Activated CD4-positive, alpha-beta T cell treated with anti-CD3 and anti-CD28 coated beads, Interleukin-2, amount 50 U/mL, for 48 hours (primary cell): ENCODE results near the gene MISP3.
A peak's percentile ranks its signal among the peaks of the same experiment; 100 is the strongest.
"Not testable (repeated sequence)": the region's sequence is repeated elsewhere in the genome, so short reads cannot be mapped to it uniquely, and the experiment has no call there.

Source experiments
- DNase-seq, 2 experiments: peaks; one replicate each; pipeline ENCODE4 v3.0.0-alpha.2; 2020

The MISP3 gene

DNA sequence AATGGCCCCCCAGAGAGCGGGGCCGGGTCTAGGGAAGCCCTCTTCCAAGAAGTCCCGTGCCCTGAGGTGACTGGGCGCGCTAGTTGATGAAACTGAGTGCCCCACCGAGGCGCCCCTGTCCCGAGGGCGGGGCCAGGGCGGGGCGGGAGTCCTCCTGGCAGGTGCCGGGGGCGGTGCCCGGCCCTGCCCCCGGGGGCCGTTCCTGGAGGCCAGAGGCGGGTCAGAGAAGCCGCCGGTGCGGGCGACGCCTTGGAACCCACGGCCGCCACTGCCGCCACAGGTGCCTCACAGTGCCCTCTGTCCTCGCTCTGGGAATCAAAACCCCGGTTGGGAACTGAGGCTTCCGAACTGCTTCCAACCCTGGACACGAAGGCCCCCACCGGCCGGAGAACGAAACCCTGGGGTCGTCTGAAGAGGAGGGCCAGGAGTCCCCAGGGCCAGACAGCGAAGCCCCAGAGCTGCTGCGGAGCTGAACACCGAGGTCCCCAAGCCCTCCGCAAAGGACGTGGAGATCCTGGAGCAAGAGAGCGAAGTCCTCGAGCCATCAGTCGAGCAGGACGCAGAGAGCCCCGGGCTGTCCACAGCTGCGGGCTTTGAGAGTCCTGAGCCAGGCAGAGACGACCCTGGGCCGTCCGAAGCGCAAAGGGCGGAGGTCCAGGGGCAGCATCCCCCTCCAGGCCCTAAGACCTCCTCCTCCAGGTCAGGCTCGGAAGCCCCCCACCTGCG lies at the start of gene MISP3:
TSS of gene MISP3 (plus strand) at position 252 of the 726 bp plus-strand sequence. CDS start 524 bp downstream, outside the sequence.
- peak; percentile 66 to 72 for DNase-seq

DNA sequence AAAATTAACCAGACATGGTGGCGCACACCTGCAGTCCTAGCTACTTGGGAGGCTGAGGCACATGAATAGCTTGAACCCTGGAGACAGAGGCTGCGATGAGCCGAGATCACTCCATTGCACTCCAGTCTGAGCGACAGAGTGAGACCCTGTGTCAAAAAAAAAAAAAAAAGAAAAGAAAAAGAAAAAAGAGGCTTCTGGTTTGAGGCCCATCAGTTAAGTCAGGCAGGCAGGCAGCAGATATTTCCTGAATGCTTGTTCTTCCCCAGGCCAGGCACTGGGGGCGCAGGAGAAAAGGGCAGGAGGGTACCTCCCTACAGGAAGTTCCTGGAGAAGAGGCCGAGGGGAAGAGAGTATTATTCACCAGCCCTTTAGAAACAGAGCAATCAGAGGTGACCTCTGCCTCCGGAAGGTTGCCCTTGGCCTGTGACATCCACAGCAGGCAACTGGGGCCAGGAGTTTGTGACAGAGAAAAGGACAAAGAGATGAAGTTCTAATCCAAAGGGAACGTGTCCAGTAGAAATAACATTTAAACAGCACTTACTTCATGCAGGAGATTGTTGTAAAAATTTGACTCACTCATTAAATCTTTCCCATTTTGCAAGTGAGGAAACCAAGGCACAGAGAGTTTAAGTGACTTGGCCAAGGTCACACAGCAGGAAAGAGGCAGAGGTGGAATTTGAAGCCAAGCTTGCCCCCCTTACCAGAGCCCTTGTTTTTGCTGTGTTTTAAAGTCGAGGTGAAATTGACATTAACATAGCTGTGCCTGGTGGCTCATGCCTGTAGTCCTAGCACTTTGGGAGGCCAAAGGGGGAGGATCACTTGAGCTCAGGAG lies 49.0 kb upstream of the MISP3 start:
- DNase-seq: peak; percentile 42 to 43

DNA sequence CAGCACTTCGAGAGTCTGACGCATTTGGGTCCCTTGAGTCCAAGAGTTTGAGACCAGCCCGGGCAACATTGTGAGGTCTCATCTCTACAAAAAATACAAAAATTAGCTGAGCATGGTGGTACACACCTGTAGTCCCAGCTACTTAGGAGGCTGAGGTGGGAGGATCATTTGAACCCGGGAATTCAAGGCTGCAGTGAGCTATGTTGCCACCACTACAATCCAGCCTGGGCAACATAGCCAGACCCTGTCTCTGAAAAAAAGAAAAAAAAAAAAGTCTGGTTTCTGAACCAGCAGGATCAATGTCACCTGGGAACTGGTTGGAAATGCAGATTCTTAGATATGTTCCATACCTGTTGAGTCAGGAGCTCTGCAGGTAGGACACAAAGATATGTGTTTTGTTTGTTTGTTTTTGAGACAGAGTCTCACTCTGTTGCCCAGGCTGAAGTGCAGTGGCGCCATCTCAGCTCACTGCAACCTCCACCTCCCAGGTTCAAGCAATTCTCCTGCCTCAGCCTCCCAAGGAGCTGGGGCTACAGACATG lies 45.9 kb upstream of the MISP3 start:
- not testable (repeated sequence) for DNase-seq

DNA sequence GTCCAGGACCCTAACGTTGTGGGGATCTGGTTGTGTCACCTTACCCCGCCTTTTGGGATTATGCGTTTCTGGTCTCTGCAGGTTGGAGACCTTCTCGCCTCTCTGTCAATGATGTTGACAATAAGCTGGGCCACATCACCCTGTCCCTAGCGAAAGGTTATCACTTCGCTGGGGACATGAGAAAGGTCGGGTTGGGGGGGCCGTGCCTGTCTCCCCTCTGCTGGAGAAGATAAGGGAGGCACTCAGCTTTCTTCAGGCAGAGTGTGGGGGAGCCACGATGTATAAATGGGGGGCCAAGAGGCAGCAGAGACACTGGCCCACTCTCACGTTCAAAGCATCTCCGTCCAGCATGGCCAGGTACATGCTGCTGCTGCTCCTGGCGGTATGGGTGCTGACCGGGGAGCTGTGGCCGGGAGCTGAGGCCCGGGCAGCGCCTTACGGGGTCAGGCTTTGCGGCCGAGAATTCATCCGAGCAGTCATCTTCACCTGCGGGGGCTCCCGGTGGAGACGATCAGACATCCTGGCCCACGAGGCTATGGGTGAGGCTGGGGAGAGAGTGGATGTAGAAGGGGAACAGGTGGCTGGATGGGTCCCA lies 44.6 kb upstream of the MISP3 start, which contains the start of gene RLN3:
TSS of gene RLN3 (plus strand) at position 293 of the 595 bp plus-strand sequence. CDS start at position 350, 57 bp downstream.
- DNase-seq: no peak

DNA sequence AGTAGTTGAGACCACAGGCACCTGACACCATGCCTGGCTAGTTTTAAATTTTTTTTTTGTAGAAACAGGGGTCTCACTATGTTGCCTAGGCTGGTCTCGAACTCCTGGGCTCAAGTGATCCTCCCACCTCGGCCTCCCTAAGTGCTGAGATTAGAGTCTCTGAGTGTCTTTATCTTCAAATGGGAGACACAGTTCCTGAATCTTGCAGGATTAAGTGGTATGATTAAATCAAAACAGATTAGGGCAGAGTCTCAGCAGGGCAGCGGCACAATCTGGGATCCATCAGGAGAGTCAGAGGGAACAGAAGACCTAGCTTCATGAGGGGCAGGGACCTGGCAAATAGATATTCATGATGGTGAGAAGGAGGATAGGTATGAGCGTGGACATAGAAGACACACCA lies 43.7 kb upstream of the MISP3 start:
- no peak for DNase-seq

DNA sequence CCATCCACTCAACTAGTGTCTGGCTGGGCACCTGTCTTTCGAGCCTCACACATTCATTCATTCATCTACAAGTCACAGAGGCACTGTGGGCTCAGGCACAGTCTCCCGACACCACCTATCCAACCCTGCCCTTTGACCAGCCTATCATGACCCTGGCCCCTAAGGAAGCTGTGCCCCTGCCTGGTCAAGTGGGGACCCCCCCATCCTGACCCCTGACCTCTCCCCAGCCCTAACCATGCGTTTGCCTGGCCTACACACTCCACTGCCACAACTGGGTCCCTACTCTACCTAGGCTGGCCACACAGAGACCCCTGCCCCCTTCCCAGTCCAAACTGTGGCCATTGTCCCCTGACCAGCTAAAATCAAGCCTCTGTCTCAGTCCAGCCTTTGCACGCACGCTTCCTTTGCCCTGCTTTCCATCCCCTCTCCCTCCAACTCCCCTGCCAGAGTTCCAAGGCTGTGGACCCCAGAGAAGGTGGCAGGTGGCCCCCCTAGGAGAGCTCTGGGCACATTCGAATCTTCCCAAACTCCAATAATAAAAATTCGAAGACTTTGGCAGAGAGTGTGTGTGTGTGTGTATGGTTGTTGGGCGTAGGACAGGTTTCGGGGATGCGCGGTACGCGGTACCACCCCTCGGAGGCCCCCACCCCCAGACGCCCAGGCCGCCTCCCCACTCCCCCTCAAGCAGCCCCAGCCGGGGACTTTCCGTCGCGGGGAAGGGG lies 41.4 kb upstream of the MISP3 start:
- no peak for DNase-seq

DNA sequence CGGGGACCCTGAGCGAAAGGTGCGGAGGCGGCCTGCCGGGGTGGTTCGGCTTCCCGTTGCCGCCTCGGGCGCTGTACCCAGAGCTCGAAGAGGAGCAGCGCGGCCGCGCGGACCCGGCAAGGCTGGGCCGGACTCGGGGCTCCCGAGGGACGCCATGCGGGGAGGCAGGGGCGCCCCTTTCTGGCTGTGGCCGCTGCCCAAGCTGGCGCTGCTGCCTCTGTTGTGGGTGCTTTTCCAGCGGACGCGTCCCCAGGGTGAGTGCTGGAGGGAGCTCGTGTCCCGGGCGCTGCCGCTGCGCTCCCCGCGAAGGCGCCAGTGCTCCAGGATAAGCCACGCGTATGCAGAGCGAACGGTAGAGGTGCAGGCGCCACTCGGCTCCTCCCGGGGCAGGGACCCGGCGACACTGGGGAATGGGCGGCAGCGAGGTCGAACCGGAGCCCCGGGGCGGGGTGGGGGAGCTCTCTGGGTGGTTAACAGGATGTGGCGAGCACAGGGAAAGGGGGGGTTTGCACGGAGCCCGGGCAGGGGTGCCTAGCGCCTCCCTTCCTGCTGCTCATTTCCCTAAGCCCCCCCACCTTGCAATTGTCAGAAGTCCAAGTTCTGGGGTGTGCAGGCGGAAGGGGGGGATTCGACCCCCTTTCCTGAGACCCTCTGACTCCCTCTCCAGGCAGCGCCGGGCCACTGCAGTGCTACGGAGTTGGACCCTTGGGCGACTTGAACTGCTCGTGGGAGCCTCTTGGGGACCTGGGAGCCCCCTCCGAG lies 40.7 kb upstream of the MISP3 start, which contains the start of gene IL27RA:
TSS of gene IL27RA (plus strand) at position 44 of the 762 bp plus-strand sequence. CDS start at position 155, 111 bp downstream.
- peak; percentile 73 to 81 for DNase-seq

DNA sequence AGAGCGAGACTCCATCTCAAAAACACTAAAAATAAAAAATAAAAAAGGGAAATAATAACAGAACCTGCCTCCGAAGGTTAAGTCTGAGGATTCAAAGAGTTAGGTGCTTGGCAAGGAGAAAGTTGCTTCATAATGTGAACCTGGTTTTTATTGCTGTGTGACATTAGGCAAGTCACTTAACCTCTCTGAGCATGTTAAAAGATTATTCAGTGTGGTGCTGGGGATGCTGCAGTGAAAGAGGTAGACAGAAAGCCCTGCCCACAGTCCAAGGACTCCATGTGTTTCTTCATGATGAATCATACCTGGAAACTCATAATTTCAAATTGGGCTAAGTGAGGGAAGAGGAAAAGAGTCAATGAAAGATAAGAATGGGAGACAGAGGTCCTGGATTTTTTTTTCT lies 38.6 kb upstream of the MISP3 start:
- DNase-seq: no peak

DNA sequence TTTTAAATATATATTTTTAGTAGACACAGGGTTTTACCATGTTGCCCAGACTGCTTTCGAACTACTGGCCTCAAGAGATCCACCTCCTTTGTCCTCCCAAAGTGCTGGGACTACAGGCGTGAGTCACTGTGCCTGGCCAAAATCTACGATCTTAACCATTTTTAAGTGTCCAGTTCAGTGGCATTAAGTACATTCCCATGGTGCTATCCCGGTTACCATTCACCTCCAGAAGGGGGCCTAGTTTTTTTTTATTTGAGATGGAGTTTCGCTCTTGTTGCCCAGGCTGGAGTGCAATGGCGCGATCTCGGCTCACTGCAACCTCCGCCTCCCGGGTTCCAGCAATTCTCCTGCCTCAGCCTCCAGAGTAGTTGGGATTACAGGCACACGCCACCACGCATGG lies 37.4 kb upstream of the MISP3 start:
- DNase-seq: not testable (repeated sequence)

DNA sequence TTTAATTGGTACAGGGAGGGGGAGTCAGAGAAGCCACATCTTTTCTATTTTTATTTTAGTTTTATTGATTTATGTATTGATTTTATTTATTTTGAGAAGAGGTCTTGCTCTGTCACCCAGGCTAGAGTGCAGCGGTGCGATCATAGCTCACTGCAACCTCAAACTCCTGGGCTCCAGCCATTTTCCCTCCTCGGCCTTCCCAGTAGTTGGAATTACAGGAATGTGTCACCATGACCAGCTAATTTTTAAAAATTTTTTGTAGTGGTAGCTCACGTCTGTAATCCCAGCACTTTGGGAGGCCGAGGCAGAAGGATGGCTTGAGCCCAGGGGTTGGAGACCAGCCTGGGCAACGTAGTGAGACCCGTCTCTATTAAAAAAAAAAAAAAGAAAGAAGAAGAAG lies 36.9 kb upstream of the MISP3 start:
- DNase-seq: no peak

DNA sequence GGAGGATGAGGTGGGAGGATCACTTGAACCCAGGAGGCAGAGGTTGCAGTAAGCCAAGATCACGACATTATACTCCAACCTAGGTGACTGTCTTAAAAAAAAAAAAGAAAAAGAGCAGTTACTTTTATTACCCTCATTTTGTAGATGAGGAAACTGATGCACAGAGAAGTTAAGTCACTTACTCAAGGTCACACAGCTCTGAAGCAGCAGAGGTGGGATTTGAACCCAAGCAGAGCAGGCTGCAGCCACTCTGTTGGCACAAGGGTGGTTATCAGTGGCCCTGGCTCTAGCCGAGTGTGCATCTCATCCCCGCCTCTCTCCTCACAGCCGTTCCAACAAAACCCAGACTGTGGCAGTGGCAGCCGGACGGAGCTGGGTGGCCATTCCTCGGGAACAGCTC lies 33.4 kb upstream of the MISP3 start:
- no peak for DNase-seq

DNA sequence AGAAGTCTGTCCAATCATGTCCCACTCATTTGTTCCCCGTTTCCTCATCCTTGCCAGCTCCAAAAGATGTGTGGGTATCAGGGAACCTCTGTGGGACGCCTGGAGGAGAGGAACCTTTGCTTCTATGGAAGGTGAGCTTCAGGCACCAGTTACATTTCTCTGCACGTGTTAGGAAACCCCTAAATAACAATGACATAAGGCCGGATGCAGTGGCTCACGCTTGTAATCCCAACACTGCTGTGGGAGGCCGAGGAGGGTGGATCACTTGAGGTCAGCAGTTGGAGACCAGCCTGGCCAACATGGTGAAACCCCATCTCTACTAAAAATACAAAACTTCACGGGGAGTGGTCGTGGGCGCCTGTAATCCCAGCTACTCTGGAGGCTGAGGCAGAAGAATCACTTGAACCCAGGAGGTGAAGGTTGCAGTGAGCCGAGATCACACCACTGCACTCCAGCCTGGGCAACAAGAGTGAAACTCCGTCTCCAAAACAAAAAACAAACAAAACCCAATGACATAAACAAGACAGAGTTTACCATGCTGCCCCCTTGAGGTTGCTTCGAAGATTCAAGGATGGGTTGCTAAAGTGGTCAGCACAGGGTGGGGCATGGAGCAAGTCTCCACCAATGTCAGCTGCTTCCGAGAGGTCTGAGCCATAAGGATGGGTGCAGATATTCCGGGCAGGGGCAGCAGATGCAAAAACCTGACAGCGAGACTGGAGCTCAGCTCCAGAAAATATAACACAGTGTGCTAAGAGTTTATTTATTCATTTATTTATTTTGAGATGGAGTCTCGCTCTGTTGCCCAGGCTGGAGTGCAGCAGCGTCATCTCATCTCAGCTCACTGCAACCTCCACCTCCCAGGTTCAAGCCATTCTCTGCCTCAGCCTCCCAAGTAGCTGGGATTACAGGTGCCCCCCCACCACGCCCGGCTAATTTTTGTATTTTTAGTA lies 29.7 kb upstream of the MISP3 start:
- DNase-seq: not testable (repeated sequence)

DNA sequence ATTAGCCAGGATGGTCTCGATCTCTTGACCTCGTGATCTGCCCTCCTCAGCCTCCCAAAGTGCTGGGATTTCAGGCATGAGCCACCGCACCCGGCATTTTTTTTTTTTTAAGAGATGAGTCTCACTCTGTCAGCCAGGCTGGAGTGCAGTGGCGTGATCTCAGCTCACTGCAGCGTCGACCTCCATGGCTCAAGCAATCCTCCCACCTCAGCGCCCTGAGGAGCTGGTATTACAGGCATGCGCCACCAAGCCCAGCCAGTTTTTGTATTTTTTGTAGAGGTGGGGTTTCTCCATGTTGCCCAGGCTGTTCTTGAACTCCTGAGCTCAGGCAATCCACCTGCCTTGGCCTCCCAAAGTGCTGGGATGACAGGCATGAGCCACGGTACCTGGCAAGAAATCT lies 24.7 kb upstream of the MISP3 start:
- DNase-seq: not testable (repeated sequence)

DNA sequence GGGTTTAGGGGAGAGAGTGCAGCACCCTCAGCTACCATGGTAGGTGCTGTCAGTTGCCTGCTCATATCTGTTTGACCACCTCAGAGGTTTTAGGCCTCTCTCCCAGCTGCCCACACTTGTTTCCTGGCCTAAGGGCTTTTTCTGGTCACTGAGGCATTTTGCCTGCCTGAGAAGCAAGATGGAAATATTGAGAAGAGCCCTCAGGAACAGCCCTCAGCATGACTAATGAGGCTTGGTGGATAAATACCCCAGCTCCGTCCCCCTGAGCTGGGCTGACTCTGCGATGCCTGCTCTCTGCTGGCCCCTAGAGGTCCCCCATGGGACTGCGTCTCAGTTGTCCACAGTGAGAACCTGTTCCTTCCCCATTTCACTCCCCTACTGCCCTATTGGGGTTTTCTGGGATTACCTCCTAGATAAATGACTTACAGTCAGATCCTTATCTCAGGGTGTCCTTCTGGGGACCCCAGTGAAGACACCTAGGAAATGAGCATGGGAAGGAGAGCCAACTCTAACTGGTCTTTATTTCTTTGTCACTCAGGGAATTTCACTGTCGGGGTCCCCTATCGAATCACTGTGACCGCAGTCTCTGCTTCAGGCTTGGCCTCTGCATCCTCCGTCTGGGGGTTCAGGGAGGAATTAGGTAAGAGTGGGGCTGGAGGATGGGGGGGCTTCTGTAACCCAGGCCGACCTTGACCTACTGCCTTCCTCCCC lies 24.0 kb upstream of the MISP3 start:
- DNase-seq: peak; percentile 85 to 88

DNA sequence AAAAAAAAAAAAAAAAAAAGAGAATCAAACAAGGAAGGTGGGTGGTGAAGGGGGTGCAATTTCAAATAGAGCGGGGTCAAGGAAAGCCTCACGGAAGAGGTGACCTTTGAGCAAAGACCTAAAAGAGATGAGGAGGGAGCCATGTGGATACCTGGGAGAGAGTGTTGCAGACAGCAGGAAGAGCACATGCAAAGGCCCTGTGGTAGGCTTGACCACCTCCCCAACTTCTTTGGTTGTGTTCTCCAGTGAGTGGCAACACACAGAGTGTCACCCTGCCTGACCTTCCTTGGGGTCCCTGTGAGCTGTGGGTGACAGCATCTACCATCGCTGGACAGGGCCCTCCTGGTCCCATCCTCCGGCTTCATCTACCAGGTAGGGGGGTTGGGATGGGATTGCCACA lies 22.1 kb upstream of the MISP3 start:
- DNase-seq: no peak

DNA sequence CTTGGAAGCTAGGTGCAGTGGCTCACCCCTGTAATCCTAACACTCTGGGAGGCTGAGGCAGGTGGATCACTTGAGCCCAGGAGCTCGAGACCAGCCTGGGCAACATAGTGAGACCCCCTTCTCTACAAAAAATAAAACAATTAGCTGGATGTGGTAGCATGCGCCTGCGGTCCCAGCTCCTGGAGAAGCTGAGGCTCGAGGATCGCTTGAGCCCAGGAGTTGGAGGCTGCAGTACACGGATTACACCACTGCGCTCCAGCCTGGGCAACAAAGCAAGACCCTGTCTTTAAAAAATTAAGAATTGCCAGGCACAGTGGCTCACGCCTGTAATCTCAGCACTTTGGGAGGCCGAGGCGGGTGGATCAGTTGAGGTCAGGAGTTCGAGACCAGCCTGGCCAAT lies 21.6 kb upstream of the MISP3 start:
- not testable (repeated sequence) for DNase-seq

DNA sequence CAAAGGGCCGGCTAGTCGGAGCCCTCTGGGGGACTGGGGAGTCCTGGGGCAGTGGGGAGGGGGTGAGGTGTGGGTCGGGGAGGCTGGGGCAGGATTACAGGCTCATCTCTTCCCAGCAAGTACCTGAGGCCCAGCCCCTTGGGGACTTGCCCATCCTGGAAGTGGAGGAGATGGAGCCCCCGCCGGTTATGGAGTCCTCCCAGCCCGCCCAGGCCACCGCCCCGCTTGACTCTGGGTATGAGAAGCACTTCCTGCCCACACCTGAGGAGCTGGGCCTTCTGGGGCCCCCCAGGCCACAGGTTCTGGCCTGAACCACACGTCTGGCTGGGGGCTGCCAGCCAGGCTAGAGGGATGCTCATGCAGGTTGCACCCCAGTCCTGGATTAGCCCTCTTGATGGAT lies 20.6 kb upstream of the MISP3 start:
- no peak for DNase-seq

DNA sequence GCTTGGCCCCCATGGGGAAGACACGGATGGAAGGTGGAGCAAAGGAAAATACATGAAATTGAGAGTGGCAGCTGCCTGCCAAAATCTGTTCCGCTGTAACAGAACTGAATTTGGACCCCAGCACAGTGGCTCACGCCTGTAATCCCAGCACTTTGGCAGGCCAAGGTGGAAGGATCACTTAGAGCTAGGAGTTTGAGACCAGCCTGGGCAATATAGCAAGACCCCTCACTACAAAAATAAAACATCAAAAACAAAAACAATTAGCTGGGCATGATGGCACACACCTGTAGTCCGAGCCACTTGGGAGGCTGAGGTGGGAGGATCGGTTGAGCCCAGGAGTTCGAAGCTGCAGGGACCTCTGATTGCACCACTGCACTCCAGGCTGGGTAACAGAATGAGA lies 20.1 kb upstream of the MISP3 start:
- no peak for DNase-seq

DNA sequence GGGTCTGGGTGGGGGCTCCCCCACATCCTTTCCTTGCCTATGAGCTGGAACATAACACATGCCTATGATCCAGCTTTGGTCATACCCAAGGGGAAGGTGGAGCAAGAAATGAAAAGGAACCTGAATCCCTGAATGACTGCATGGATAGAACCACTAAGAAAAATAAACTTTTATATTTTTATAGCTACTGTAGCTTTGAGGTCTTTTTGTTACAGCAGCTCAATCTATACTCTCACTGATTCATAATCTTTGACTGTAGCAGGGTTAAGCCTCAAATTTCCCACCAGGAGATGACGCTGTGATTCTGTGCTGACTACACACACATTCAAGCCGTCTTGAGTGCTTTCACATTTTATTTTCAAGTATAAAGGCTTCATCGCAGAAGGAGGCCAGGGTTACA lies 19.6 kb upstream of the MISP3 start:
- no peak for DNase-seq

DNA sequence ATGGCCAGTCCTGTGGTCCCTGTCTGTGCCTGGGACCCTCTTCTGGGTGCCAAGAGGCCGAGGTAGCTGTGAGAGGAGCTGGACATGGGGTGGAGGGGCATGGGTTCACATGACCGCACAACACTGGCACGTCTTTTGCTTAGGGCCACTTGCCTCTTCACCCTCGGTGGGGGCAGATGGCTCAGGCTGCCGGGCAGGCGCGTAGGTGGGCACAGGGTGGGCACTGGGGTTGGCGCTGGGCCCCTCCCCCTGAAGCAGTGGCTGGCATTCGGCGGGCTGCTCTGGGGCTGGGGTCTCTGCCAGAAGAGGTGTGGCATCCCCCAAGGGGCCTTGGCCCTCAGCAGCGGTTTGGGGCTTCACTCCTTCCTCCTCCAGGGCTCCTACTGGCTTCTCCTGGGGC lies 19.1 kb upstream of the MISP3 start:
- no peak for DNase-seq
